K562 (cell line): Measurements from ENCODE around the gene SNX3. TPM values are rescaled to one million over a fixed set of nuclear protein-coding genes. Genes with fewer than 3 reads are reported as not detected.

ENCODE experiments used
- CEBPG ChIP-seq, 3 experiments: fragments of 200-800 bp in 1 of 3; sonication (Bioruptor generic) in 1 of 3; sonication (generic) in 1 of 3; formaldehyde crosslinking in 1 of 3; IDR thresholded peaks in 2 of 3; conservative IDR thresholded peaks in 1 of 3; 2 replicates each; pipeline versions ENCODE4 v1.6.1 to v1.8.0; 2016 to 2022; ENCODE audit warnings: missing compliant biosample characterization in 2 of 3, missing genetic modification characterization in 2 of 3, mild to moderate bottlenecking in 1 of 3, missing genetic modification reagents in 1 of 3
- DNMT1 ChIP-seq: fragments of 450-650 bp; IDR thresholded peaks from 2 replicates; pipeline ENCODE4 v1.6.1; 2016; ENCODE audit warnings: antibody characterized with exemption, mild to moderate bottlenecking
- FOXK1 ChIP-seq: sonication (generic); formaldehyde crosslinking; IDR thresholded peaks from 2 replicates; pipeline ENCODE4 v1.8.0; 2022; ENCODE audit warnings: missing genetic modification reagents, mild to moderate bottlenecking, borderline replicate concordance
- FUS ChIP-seq: fragments of 200-400 bp; formaldehyde crosslinking; optimal IDR thresholded peaks from 2 replicates; pipeline ENCODE3; 2017; ENCODE audit warnings: low read depth, low read length
- GABPA ChIP-seq: fragments of 200-800 bp; sonication (Bioruptor generic); conservative IDR thresholded peaks from 2 replicates; pipeline ENCODE4 v1.6.1; 2016; ENCODE audit warnings: low read depth, missing genetic modification characterization, missing compliant biosample characterization
- MXI1 ChIP-seq: IDR thresholded peaks from 2 replicates; pipeline ENCODE4 v1.6.1; 2011; ENCODE audit warnings: low read depth, mild to moderate bottlenecking, improper control_type of control experiment, low read length
- NCOR1 ChIP-seq: fragments of 450-650 bp; IDR thresholded peaks from 2 replicates; pipeline ENCODE4 v1.6.1; 2016; ENCODE audit warnings: mild to moderate bottlenecking, moderate library complexity
- NFRKB ChIP-seq: fragments of 450-650 bp; IDR thresholded peaks from 2 replicates; pipeline ENCODE4 v1.6.1; 2016; ENCODE audit warnings: low read depth
- PML ChIP-seq: IDR thresholded peaks from 2 replicates; pipeline ENCODE4 v1.6.1; 2012; ENCODE audit warnings: low read length, inconsistent platforms
- RNF2 ChIP-seq: sonication (generic); IDR thresholded peaks from 2 replicates; pipeline ENCODE4 v1.6.1; 2016
- ZBTB11 ChIP-seq, 3 experiments: fragments of 200-800 bp in 1 of 3; fragments of 250-450 bp in 1 of 3; fragments of 450-650 bp in 1 of 3; sonication (Bioruptor Pico) in 1 of 3; sonication (Bioruptor generic) in 1 of 3; formaldehyde crosslinking in 1 of 3; IDR thresholded peaks; 2 replicates each; pipeline versions ENCODE4 v1.6.1 to v1.8.0; 2016 to 2022; ENCODE audit warnings: mild to moderate bottlenecking in 2 of 3, missing genetic modification characterization in 2 of 3, missing compliant biosample characterization in 1 of 3, moderate library complexity in 1 of 3
- ZBTB7A ChIP-seq: IDR thresholded peaks from 2 replicates; pipeline ENCODE4 v1.6.1; 2011; ENCODE audit warnings: low read depth, mild to moderate bottlenecking, low read length, moderate library complexity, borderline replicate concordance; ENCODE audit not compliant: control insufficient read depth
- ZNF239 ChIP-seq: fragments of 250-450 bp; sonication (Bioruptor Pico); IDR thresholded peaks from 2 replicates; pipeline ENCODE4 v1.4.0; 2020; ENCODE audit warnings: mild to moderate bottlenecking
- ZNF318 ChIP-seq, 2 experiments: fragments of 450-650 bp; IDR thresholded peaks; 2 replicates each; pipeline ENCODE4 v1.6.1; 2016; ENCODE audit warnings: mild to moderate bottlenecking in 2 of 2, borderline replicate concordance in 1 of 2, low read depth in 1 of 2, moderate library complexity in 1 of 2
- ZNF507 ChIP-seq: conservative IDR thresholded peaks from 2 replicates; pipeline ENCODE4 v1.6.1; 2017; ENCODE audit warnings: missing genetic modification characterization, missing compliant biosample characterization
- polyA plus RNA-seq, 8 experiments: library from polyadenylated mRNA; depleted of rRNA in 4 of 8; stranded (reverse) in 5 of 8; unstranded in 3 of 8; fragments of >200 nt; fragmentation: Nextera tagmentation in 2 of 8; fragmentation: Illumina TruSeq in 1 of 8; extraction: Ambion mirVana in 2 of 8; extraction: Trizol in 1 of 8; gene quantifications; 2 replicates each; pipeline versions ENCODE4 v1.2.1 to v1.2.3, GENCODE V29; 2011 to 2014; ENCODE audit warnings: inconsistent platforms in 1 of 8, missing spikeins in 1 of 8
- total RNA-seq, 7 experiments: library from RNA; depleted of rRNA in 6 of 7; stranded (reverse); fragments of >200 nt in 6 of 7; fragmentation: Illumina TruSeq in 2 of 7; extraction: Trizol in 2 of 7; gene quantifications; 2 replicates each; pipeline versions ENCODE4 v1.2.1 to v1.2.3, GENCODE V29; 2011 to 2021; ENCODE audit warnings: low replicate concordance in 1 of 7

SNX3 gene
- total and polyA plus RNA-seq, 9 of the 15 experiments (the other 6 are each of a cell fraction or from before 2014, with no cell fraction given): 48.9 to 410 (median 159) TPM

- TF ChIP-seq ZBTB11 (CRISPR knock-in tag; IDR thresholded peaks at IDR 0.05): peak in 1 of 3 experiments; percentile 93; a peak in 2 of 6 replicates
- no peak for TF ChIP-seq ZNF239 (CRISPR knock-in tag)
- no peak for TF ChIP-seq FOXK1
- TF ChIP-seq FUS: no peak
- no peak; the same call in none of the 2 replicates for TF ChIP-seq NCOR1
- peak; percentile 69 for TF ChIP-seq ZBTB7A
- peak; percentile 91 for TF ChIP-seq GABPA (tag)
- peak; percentile 81 for TF ChIP-seq RNF2
- no peak for TF ChIP-seq ZNF507 (tag)
- TF ChIP-seq PML: peak; percentile 69
- TF ChIP-seq MXI1: peak; percentile 45; the same call in 1 of the 2 replicates
- TF ChIP-seq DNMT1: no peak
- TF ChIP-seq NFRKB: peak; percentile 99
- no peak for TF ChIP-seq ZNF318 (IDR thresholded peaks at IDR 0.05; ENCODE audit: borderline replicate concordance in 1 of 2, low read depth in 1 of 2)
- no peak for TF ChIP-seq CEBPG (CRISPR knock-in tag; IDR thresholded peaks at IDR 0.05)
- no peak for TF ChIP-seq CEBPG (tag; conservative IDR thresholded peaks at IDR 0.05 in 1 of 2, IDR thresholded peaks at IDR 0.05 in 1 of 2)
These were observed 34.1 kb upstream of the SNX3 start, which contains the start of gene AFG1L (continued) for GRCh38 chr6:108294727-108295625.
